ENCODE results near the gene RAF1. TPM values are rescaled to one million over a fixed set of nuclear protein-coding genes. Genes with fewer than 3 reads are reported as not detected.
"Not testable (repeated sequence)": the region's sequence is repeated elsewhere in the genome, so short reads cannot be mapped to it uniquely, and the experiment has no call there.

Gene RAF1
- polyA plus RNA-seq, 10 donors = 75.9 to 116 (median 94.7) TPM

DNA sequence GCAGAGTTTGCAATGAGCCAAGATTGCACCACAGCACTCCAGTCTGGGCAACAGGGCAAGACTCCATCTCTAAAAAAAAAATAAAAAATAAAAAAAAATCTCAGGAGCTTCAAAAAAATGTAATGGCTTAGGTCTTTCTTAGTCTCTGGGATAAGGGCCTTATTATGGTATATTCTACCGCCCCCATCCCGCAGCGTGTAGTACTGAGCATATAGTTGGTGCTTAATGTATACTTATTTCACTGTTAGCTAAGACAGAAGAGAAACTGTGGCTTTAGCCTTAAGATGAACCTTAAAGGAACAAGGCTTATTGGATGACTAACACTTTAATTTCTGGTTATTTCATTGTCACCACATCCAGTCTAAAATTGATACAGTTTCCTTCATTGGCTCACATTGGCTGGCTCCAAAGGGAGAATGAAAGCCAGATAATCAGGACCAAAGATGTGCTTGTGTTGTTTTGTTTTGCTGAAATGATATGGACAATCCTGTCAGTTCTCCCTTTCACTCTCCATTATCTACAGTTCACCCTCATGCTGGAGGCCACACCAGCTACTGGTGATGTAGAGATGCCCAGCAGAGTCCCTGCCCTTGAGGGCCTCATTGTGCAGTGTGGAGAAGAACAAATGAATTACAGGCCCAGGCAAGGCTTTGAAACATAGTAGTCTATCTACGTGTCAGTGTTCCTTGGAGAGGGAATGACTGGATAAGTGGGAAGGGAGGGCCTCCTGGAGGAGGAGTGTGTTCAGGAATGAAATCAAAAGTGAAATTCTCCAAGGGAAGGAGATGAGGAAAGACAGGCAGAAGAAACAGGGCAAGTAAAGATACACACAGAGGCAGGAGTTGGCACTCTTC is 17.4 kb upstream of the RAF1 start:
- DNase-seq = no peak

DNA sequence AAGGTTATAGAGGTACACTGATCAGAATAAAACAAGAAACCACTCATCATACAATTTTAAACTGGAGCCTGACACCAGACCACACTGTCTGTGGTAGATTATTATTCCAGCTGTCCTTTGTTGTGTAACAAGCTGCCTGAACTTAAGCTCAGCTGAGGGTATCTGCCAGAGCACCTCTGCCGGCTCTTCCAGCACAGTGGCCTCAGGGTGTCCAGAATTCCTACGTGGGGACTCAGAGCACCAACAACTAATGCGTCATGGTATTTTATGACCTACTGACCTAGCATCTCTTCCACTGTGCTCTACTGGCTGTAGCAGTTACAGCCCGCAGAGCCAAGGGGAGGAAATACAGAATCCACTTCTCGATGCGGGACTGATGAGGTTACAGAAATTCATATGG is 15.6 kb upstream of the RAF1 start:
- DNase-seq = peak in 2 of 3 donors; percentile 10 to 41

DNA sequence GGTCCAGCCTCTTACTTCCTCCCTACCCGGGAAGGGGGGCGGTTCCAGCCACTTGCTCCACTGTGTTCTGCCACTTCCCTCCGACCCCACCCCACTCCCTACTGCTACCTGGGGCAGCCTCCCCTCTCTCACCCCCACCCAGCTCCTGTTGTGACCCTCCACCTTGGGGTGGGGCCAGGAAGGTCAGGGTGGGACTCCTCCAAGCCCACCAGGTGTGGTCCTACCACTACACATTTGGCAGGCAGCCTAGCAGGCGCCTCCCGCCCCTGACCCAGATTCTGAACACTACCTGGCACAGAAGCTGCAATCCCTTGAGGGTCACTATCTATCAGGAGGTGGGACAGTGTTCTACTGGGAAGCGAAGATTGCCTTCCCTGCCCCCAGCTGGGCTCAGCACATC is 13.7 kb upstream of the RAF1 start:
- DNase-seq = no peak

DNA sequence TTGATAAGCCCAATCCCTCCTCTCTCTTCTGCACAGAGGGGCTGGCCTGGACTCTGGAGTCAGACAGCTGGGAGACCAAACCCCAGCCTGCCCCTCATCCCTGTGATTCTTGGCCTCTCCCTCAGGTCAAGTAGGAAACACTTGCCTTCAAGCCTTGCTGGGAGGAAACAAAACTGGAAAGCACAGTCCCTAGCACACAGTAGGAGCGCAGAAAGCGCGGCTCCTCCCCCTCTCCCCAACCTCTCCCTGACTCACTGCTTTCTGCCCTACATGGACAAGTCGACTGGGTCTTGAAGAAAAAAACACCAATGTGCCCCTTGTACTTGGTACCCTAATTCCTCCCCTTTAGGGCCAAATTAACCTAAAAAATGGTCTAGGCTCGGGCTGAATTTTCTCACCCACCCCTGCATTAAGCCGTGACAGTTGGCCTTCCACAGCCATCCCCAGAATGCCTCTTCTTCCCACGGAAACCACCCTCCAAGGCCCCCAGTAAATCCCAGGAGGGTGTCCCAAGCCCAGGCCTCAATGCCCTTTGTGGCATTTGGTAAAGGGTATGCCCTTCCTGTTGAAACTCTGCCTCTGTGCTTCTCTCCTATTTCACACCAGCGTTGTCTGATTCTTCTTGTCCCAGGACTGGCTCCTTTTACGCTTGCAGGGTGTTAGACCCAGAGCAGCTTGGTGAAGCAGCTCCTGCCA is 11.3 kb upstream of the RAF1 start:
- DNase-seq = no peak

DNA sequence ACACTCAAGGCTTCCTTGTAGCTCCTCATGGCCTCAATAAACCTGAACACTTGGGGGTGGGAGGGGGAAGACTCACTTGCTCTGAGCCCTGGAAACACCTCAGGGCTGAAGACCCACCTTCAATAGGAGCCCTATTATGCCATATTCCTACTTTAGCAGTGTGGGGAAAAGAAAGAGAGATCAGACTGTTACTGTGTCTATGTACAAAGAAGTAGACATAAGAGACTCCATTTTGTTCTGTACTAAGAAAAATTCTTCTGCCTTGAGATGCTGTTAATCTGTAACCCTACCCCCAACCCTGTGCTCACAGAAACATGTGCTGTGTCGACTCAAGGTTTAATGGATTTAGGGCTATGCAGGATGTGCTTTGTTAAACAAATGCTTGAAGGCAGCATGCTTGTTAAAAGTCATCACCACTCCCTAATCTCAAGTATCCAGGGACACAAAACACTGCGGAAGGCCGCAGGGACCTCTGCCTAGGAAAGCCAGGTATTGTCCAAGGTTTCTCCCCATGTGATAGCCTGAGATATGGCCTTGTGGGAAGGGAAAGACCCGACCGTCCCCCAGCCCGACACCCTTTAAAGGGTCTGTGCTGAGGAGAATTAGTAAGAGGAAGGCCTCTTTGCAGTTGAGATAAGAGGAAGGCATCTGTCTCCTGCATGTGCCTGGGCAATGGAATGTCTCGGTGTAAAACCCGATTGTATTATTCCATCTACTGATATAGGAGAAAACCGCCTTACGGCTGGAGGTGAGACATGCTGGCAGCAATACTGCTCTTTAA is 10.2 kb upstream of the RAF1 start:
- not testable (repeated sequence) for DNase-seq

DNA sequence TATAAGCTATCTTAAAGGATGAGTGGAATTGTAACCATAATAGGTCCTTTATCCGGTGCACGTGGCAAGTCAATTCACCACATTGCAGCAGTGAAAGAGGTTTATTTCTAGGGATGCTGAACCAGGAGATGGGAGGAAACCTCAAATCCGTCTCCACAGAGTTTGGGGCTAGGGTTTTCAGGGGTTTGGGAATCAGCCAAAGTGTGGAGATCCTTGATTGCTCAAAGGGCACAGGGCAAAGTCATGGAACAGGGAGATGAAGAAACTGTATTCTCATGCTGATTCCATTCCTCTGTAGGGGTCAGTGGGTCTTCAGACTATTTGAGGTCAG is 7.2 kb upstream of the RAF1 start:
- no peak for DNase-seq

DNA sequence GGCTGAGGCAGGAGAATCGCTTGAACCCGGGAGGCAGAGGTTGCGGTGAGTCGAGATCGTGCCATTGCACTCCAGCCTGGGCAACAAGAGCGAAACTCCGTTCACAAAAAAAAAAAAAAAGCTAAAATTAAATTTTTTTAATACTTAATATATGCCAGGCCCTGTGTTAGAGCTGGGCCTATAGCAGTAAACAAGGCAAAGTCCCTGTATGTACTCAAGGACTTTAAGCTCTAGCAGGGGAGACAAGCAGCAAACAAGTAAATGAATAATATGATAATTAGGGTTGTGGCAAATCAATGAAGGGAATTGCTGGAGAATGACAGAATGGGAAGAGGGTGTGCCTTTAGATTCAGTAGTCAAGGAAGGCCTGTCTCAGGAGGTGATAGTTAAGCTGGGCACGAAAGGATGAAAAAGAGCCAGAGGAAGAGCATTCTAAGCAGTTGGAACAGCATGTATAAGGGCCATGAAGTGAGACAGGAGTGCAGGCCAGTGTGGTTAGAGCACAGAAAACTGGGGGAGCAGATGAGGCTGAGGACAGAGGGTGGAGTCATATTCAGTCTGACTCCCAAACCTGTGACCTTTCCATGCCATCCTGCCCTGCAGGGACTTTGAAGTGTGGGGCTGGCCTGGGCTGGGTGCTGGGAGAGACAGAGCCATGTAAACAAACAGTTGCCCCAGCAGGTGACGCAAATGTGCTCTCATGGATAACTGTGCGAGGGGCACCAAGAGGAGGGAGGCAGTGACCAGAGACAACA is 6.6 kb upstream of the RAF1 start:
- no peak for DNase-seq

DNA sequence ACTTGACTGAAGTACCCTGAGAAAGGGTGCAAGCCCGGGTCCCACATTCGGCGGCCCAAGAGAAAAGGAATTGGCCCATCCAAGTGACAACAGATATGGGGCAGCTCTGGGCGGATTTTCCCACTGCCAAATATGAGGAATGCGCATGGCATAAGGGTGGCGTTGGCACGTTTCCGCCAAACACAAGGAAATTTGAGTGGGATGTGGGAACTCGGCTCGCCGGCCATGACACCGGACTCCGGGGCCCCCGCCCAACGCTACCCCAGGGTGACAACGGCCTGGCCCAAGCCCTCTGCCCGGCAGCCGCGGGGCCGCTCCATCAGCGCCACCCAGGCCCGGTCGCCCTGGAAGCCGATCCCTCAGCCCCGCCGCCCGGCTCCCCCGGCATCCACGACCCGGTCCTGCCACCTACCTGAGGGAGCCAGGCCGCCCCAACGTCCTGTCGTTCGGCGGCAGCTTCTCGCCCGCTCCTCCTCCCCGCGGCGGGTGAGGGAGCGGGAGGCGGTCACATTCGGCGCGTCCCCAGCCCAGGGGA is 449 bp downstream of the RAF1 start:
- peak in 2 of 3 donors; percentile 25 to 48 for DNase-seq

DNA sequence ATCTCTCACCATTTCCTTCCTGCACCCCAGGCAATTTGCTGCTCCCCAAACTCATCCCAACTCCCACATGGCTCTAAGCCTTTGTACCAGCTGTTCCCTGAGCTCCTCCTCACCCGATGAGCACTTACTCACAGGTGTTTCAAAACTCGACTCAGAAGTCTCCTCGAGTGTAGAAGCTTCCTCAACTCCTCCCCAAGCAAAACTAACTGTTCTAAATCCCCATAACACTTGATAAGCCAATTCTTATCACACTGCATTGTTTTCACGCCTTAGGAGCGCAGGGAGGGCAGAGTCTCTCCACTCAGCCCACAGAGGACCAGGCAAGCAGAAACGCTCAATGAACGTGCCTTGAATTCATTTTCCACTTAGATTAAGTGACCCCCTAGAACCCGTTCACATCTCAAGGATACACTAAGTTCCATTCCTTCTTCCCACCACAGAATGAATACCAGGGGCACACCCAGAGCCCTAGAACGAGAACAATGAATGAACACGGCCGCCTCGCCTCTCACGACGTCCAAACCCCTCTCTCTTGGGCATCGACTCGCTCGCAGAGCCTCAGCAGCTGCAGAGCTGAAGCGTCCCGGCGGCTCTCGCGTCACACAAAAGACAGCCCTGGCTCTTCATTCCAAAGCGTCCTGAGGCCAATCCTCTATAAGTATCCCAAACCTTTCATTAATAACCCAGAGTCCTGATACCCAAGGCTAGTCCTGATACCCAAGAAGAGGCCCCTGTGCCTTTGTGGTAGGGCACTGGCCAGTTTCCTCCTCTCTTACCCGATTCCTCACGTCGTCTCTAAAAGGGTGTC is 1.1 kb downstream of the RAF1 start:
- peak; percentile 41 to 86 (median 66) for DNase-seq

DNA sequence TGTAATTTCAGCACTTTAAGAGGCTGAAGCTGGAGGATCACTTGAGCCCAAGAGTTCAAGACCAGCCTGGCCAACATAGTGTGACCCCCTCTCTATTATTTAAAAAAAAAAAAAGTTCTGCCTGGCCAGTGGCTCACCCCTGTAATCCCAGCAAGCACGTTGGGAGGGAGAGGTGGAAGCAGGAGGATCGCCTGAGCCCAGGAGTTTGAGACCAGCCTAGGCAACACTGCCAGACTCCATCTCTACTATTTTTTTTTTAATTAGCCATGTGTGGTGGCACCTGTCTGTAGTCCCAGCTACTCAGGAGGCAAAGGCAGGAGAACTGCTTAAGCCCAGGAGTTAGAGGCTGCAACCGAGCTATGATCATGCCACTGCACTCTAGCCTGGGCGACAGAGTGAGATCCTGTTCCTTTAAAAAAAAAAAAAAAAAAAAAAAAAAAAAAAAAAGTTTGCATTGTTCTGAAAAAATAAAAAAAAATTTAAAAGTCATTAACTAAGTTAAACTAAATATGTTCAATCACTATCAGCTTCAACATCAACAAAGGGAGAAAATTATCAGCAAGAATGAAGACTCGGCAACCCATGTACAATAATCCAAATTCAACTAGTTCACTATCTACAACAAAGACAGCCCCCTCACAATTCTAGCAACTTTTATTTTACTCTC is 1.9 kb downstream of the RAF1 start:
- DNase-seq = no peak

DNA sequence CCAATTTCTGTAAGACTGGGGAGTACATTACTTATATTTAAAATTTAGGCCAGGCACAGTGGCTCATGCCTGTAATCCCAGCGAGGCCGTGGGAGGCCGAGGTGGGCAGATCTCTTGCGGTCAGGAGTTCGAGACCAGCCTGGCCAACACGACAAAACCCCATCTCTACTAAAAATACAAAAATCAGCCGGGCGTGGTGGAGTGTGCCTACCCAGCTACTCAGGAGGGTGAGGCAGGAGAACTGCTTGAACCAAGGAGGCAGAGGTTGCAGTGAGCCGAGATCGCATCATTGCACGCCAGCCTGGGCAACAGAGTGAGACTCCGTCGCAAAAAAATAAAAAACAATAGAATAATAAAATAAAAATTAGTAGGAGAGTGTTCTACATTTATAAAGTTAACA is 2.5 kb downstream of the RAF1 start:
- DNase-seq = not testable (repeated sequence)

DNA sequence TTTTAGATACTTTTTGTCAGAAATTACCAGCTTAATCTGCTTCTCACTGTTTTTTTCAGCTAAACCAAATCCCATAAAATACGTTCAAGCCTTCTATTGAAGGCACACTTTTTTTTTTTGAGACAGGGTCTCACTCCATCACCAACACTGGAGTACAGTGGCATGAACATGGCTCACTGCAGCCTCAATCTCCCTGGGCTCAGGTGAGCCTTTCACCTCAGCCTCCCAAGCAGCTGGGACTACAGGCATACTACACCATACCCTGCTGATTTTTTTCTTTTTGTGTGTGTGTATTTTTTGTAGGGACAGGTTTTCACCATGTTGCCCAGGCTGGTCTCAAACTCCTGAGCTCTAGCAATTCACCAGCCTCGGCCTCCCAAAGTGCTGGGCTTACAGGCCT is 3.7 kb downstream of the RAF1 start:
- DNase-seq = no peak

DNA sequence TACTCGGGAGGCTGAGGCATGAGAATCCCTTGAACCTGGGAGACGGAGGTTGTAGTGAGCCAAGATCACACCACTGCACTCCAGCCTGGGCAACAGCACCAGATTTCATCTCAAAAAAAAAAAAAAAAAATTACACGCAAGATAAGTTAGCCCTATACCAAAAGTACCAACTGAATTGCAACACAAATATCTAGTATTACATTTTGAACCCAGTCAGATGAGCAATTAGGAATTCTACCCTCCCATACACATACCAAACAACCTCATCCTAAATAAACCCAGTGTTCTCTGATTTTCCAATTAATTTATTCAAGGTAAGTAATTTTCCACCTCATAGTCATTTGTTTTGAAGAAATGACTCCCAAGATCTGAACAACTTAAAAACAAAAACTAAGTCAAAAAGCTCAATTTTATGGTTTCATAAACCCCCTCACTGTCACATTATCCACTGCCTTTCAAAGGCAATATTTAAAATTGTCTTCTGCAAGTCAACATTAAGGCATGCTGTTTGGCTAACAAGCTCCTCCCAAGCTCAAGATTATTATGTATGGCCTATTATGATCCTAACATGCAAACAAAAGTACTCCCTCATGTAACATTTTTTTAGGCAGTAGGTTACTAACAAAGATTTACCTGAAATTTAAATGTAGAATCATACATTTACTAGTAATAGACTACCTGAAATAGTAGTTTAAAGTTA is 4.5 kb downstream of the RAF1 start:
- no peak for DNase-seq

DNA sequence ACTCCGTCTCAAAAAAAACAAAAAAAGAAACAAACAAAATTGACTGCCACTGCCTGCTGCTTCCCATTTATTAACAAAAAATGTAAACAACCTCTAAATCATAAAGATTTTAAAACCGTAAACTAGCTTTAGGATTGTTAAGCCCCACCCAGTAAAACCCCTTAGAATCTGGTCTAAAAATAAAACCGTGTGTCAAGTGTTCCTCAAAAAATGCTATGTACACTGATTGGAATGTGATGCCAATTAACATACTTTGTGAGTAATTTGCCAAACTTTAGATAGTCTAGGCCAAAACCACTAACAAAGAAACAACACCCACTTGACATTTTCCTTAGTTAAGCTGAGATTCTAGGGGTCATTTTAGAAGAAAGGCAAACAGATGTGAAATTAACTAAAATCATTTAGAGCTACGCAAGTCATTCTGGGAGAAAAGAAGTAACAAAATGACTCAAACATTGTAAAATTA is 5.3 kb downstream of the RAF1 start:
- DNase-seq = peak in 1 of 3 donors; percentile 79

DNA sequence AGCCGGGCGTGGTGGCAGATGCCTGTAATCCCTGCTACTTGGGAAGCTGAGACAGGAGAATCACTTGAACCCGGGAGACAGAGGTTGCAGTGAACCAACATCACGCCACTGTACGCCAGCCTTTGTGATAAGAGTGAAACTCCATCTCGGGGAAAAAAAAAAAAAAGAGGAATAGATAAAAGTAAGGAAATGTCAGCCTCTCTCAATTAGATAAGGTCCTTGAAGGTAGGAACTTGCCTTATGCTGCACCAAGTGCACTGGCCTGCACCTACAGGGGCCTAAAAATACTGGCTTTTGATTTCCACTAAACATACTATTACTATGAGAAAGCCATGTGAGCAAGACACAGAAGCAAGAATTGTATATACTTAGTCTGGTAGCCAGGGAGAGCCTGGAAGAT is 7.1 kb downstream of the RAF1 start:
- DNase-seq = no peak

DNA sequence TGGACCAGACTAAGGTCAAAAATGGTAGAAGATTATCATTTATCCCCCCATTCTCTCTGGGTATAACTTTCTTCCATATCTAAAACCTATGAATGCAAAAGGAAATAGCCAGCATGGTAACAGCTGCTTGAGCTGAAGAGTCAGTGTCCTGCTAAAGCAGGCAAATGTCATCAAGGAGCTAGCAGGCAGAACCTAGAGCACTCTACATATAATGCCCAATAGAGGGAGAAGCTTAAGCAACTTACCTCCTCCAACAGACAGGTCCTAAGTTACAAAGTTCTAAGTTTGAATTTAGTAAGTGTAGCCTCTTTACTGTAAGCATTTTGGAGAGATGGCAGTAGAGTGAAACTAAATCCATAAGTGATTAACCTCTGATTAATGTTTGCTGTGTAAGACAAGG is 7.7 kb downstream of the RAF1 start:
- DNase-seq = no peak

DNA sequence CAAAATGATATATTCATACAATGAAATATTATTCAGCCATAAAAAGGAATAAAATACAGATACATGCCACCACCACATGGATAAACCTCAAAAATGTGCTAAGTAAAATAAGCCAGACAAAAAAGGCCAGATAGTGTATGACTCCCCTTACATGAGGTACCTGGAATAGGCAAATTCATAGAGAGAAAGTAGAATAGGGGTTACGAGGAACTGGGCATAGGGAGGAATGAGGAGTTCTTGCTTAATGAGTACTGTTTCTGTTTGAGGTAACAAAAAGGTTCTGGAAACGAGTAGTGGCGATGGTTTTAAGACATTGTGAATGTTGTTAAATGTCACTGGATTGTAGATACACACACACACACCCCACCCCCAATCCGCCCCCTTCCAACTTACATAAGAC is 8.2 kb downstream of the RAF1 start:
- no peak for DNase-seq

DNA sequence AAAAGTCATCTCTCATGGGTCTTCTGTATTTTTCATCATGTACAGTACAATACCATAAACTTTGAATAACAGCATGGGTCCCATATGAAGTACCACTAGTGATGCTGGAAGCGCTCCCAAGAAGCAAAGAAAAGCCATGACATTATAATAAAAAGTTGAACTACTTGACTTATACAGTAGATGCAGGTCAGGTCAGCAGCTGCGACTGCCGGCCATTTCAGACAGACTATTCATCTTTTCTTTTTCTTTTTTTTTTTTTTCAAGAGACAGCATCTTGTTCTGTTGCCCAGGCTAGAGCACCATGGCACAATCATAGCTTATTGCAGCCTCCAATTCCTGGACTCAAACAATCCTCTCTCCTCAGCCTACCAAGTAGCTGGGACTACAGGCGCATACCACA is 10.2 kb downstream of the RAF1 start:
- DNase-seq = no peak

DNA sequence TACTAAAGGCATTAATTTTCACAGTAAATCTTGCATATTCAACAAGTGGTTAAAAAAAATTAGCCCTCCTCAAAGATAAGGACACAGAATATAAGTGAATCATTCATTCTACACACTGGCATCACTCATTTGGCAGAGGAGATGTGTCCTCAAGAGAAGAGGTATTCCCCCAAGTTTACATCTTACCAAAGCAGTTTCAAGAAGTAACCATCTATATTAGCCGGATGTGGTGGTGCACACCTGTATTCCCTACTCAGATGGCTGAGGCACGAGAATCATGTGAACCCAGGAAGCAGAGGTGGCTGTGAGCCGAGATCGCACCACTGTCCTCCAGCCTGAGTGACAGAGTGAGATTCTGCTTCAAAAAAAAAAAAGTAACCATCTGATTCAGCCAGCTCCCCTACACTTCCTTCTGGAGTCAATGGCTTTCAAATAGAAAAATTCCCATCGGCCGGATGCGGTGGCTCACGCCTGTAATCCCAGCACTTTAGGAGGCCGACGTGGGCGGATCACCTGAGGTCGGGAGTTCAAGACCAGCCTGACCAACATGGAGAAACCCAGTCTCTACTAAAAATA is 15.4 kb downstream of the RAF1 start:
- no peak for DNase-seq

All from muscle of back (tissue), 11 donors.